Measurements from ENCODE around the gene TRAPPC2L. TPM values are rescaled to one million over a fixed set of nuclear protein-coding genes. Genes with fewer than 3 reads are reported as not detected.
A peak's percentile ranks its signal among the peaks of the same experiment; 100 is the strongest.

Gene TRAPPC2L
- total and polyA plus RNA-seq, 2 donors (not counting 1 experiment from before 2014, with no cell fraction given): 33.5 to 65.1 TPM

DNA sequence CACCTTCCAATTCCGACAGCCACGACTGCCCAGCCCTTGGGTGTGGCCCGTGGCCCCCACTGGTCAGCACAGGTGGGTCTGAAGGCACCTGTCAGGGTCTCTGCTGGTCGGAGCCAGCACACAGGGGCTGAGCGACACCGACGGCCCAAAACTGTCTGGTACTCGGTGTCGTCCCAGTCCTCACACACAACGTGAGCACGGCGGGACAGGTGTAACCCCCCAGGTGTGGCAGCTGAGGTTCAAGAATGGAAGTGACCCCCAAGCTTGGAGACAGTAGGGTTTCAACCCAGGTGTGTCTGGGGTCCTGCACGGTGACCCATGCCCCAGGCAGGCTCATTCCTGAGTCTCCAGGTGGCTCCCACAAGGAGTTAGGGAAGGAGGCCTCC, 1.2 kb upstream of the TRAPPC2L start:
- peak overlapping the region; percentile 56 for H3K27ac Mint-ChIP-seq
- Histone ChIP-seq H3K36me3 (replicated peaks in 1 of 2; ENCODE audit: control extremely low read depth in 1 of 2, control insufficient read depth in 1 of 2, extremely low read depth in 1 of 2, insufficient read depth in 2 of 2, low read length in 1 of 2) (peaks cover 0 to 15% of the 10 kb centered on the region in 2 experiments), H3K79me2 (ENCODE audit: control insufficient read depth, insufficient read depth, low read length) (peaks cover 39% of the 10 kb centered on the region), H4K20me1 (ENCODE audit: control insufficient read depth, insufficient read depth, low read length, poor library complexity, severe bottlenecking) (peaks cover 38% of the 10 kb centered on the region), H2AFZ (ENCODE audit: insufficient read depth, low read depth, low read length, poor library complexity, severe bottlenecking) (no peak overlapping the region), H3K9me3 (ENCODE audit: control extremely low read depth in 1 of 3, control insufficient read depth in 2 of 3, insufficient read depth in 1 of 3, low read length in 2 of 3) (no peaks in the 10 kb centered on the region), H3K4me1 (ENCODE audit: control insufficient read depth in 2 of 2, insufficient read depth in 2 of 2, low read length in 2 of 2) (peaks cover 30 to 36% of the 10 kb centered on the region in 2 donors), H3K4me2 (replicated peaks; ENCODE audit: low read depth, low read length, poor library complexity, severe bottlenecking) (peak overlapping the region; percentile 77), H3K27me3 (replicated peaks in 1 of 4; ENCODE audit: control extremely low read depth in 1 of 4, control insufficient read depth in 3 of 4, insufficient read depth in 4 of 4, low read length in 3 of 4) (no peaks in the 10 kb centered on the region), H3K4me3 (ENCODE audit: control extremely low read depth in 1 of 5, extremely low read depth in 1 of 5, insufficient read depth in 1 of 5, low read depth in 2 of 5, low read length in 4 of 5) (peak overlapping the region in 2 of 5 experiments; percentile 11 to 36), H3K27ac (ENCODE audit: low read length in 2 of 2) (peak overlapping the region; percentile 41 to 84), H3K9ac (ENCODE audit: low read length) (no peak overlapping the region)
- DNase-seq (peak; percentile 39), ATAC-seq (ENCODE audit: low read depth) (no peak)
- ChIA-PET POLR2A (no interaction called here), CTCF (interaction anchor here (1.4 to 1.5 kb wide), 2 partner anchors 71 to 362 kb away, joined by 3 to 5 read pairs; partner anchors contain the start of gene ZNF778)
- H3K4me1 Mint-ChIP-seq: peaks cover 39% of the 10 kb centered on the region
- H3K27me3 Mint-ChIP-seq: no peaks in the 10 kb centered on the region
- TF ChIP-seq EZH2 (IDR thresholded peaks at IDR 0.05; ENCODE audit: borderline replicate concordance, insufficient read depth, low read depth, low read length, poor library complexity, severe bottlenecking): no peak
- TF ChIP-seq, protein P1, sequence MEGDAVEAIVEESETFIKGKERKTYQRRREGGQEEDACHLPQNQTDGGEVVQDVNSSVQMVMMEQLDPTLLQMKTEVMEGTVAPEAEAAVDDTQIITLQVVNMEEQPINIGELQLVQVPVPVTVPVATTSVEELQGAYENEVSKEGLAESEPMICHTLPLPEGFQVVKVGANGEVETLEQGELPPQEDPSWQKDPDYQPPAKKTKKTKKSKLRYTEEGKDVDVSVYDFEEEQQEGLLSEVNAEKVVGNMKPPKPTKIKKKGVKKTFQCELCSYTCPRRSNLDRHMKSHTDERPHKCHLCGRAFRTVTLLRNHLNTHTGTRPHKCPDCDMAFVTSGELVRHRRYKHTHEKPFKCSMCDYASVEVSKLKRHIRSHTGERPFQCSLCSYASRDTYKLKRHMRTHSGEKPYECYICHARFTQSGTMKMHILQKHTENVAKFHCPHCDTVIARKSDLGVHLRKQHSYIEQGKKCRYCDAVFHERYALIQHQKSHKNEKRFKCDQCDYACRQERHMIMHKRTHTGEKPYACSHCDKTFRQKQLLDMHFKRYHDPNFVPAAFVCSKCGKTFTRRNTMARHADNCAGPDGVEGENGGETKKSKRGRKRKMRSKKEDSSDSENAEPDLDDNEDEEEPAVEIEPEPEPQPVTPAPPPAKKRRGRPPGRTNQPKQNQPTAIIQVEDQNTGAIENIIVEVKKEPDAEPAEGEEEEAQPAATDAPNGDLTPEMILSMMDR (IDR thresholded peaks at IDR 0.05): no peak
- WGBS (ENCODE audit: insufficient coverage): 91% methylated on average over 12 of the region's 13 CpGs
- intact Hi-C loops (cut with micrococcal nuclease): loop anchor here (2.0 kb wide), 2 partner anchors 53 to 65 kb away; partner anchors contain the start of gene CDT1
- H3K9me3 Mint-ChIP-seq (ENCODE audit: insufficient read depth): no peaks in the 10 kb centered on the region
- peak overlapping the region; percentile 67 for H3K4me3 Mint-ChIP-seq

DNA sequence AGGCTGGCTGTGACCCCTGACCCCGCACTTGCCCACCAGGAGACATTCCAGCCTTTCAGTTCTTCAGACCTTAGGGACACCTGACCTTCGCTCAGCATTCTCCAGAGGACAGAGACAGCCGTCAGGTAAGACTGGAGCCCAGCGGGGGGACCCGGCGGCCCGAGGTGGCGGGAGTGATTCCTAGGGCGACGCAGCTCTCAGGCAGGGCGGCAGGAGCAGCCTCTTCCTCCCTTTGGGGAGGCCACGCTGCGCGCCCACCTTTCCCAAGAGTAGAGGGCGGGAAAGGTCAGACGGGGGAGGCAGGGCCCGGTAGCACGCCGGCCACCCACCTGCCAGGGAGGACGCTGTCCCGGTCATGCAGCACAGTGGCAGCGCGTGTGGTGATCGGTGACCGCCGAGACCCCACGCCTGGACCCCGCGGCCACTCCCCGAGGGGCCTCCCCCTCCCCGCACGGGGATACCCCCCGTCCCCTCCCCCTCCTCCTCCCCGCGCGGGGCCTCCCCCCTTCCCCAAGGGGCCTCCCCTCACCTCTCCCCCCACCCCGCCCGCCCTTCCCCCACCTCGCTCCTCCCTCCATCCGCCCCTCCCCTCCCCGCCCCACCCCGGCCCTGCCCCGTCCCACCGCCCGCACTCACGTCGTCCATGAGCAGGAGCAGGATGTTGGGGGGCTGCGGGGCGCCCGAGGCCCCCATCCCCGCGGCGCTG, 652 bp upstream of the TRAPPC2L start:
- H3K27ac ChIP-seq (ENCODE audit: low read length in 2 of 2): peak overlapping the region; percentile 41 to 84
- WGBS (ENCODE audit: insufficient coverage): 37% methylated on average over 32 of the region's 53 CpGs
- TF ChIP-seq, protein P1 (IDR thresholded peaks at IDR 0.05): no peak
- TF ChIP-seq EZH2 (IDR thresholded peaks at IDR 0.05; ENCODE audit: borderline replicate concordance, insufficient read depth, low read depth, low read length, poor library complexity, severe bottlenecking): no peak
- peaks cover 0 to 19% of the 10 kb centered on the region in 2 experiments for H3K36me3 ChIP-seq (replicated peaks in 1 of 2; ENCODE audit: control extremely low read depth in 1 of 2, control insufficient read depth in 1 of 2, extremely low read depth in 1 of 2, insufficient read depth in 2 of 2, low read length in 1 of 2)
- peak overlapping the region; percentile 91 for H3K4me2 ChIP-seq (replicated peaks; ENCODE audit: low read depth, low read length, poor library complexity, severe bottlenecking)
- ChIA-PET CTCF (interaction anchor here (1.0 to 3.0 kb wide), 7 partner anchors 24 to 771 kb away, joined by 3 to 50 read pairs (median 5); partner anchors contain the start of genes APRT and ZNF778), POLR2A (interaction anchor here (1.3 to 1.9 kb wide), 2 partner anchors 44 to 111 kb away, joined by 3 to 11 read pairs; partner anchors contain the start of gene APRT)
- no peaks in the 10 kb centered on the region for H3K27me3 Mint-ChIP-seq
- H3K4me3 ChIP-seq (ENCODE audit: control extremely low read depth in 1 of 5, extremely low read depth in 1 of 5, insufficient read depth in 1 of 5, low read depth in 2 of 5, low read length in 4 of 5): peak overlapping the region in 4 of 5 experiments; percentile 83 to 98 (median 96)
- peak overlapping the region; percentile 94 for H3K27ac Mint-ChIP-seq
- H3K9me3 Mint-ChIP-seq (ENCODE audit: insufficient read depth): no peaks in the 10 kb centered on the region
- H3K79me2 ChIP-seq (ENCODE audit: control insufficient read depth, insufficient read depth, low read length): peaks cover 44% of the 10 kb centered on the region
- peak; percentile 52 for DNase-seq
- peaks cover 40% of the 10 kb centered on the region for H4K20me1 ChIP-seq (ENCODE audit: control insufficient read depth, insufficient read depth, low read length, poor library complexity, severe bottlenecking)
- H3K9me3 ChIP-seq (ENCODE audit: control extremely low read depth in 1 of 3, control insufficient read depth in 2 of 3, insufficient read depth in 1 of 3, low read length in 2 of 3): no peaks in the 10 kb centered on the region
- no peaks in the 10 kb centered on the region for H3K27me3 ChIP-seq (replicated peaks in 1 of 4; ENCODE audit: control extremely low read depth in 1 of 4, control insufficient read depth in 3 of 4, insufficient read depth in 4 of 4, low read length in 3 of 4)
- peak overlapping the region; percentile 92 for H2AFZ ChIP-seq (ENCODE audit: insufficient read depth, low read depth, low read length, poor library complexity, severe bottlenecking)
- ATAC-seq (ENCODE audit: low read depth): peak; percentile 17
- intact Hi-C loops (cut with micrococcal nuclease): loop anchor here (2.0 kb wide), 2 partner anchors 53 to 65 kb away; partner anchors contain the start of gene CDT1
- H3K4me3 Mint-ChIP-seq: peak overlapping the region; percentile 97
- H3K9ac ChIP-seq (ENCODE audit: low read length): peak overlapping the region; percentile 87
- peaks cover 30 to 36% of the 10 kb centered on the region in 2 donors for H3K4me1 ChIP-seq (ENCODE audit: control insufficient read depth in 2 of 2, insufficient read depth in 2 of 2, low read length in 2 of 2)
- H3K4me1 Mint-ChIP-seq: peaks cover 39% of the 10 kb centered on the region
